Right lobe of liver (tissue), 6 donors: ENCODE measurements around the gene BTG1. TPM values are rescaled to one million over a fixed set of nuclear protein-coding genes. Genes with fewer than 3 reads are reported as not detected.
A peak's percentile ranks its signal among the peaks of the same experiment; 100 is the strongest.

ENCODE experiments used
- ATAC-seq, 4 donors: fragments of 200-7000 bp; cut with Tn5 transposase; one replicate each; pipeline ENCODE4 v1.9.1; 2020; ENCODE audit warnings: mild to moderate bottlenecking in 4 of 4, moderate library complexity in 4 of 4
- DNase-seq, 3 donors: peaks; one replicate each; pipeline ENCODE4 v3.0.0-alpha.2; 2020
- H3K27ac ChIP-seq, 3 donors: fragments of 200-600 bp; one replicate each; pipeline ENCODE4 v1.8.0; 2022
- H3K27me3 ChIP-seq, 2 donors: fragments of 200-600 bp; one replicate each; pipeline ENCODE4 v1.8.0; 2022
- H3K36me3 ChIP-seq, 4 donors: fragments of 200-600 bp; sonication (generic) in 1 of 4; one replicate each; pipeline versions ENCODE4 v1.5.1 to v1.8.0; 2017 to 2022; ENCODE audit warnings: control low read depth in 1 of 4
- H3K4me1 ChIP-seq, 4 donors: fragments of 200-600 bp; sonication (generic) in 1 of 4; one replicate each; pipeline versions ENCODE4 v1.5.1 to v1.8.0; 2017 to 2022; ENCODE audit warnings: control low read depth in 1 of 4
- H3K4me3 ChIP-seq, 3 donors: fragments of 200-600 bp; one replicate each; pipeline ENCODE4 v1.8.0; 2022
- H3K9me3 ChIP-seq, 4 donors: fragments of 200-600 bp; sonication (generic) in 1 of 4; one replicate each; pipeline versions ENCODE4 v1.5.1 to v1.8.0; 2017 to 2022; ENCODE audit warnings: control low read depth in 1 of 4
- CTCF ChIP-seq, 4 donors: fragments of 200-600 bp in 3 of 4; fragments of 450-650 bp in 1 of 4; IDR thresholded peaks; one replicate each; pipeline versions ENCODE4 v1.5.1 to v1.8.0; 2016 to 2022; ENCODE audit warnings: antibody characterized with exemption in 4 of 4, mild to moderate bottlenecking in 2 of 4
- POLR2A ChIP-seq: fragments of 450-650 bp; IDR thresholded peaks from one replicate; pipeline ENCODE4 v1.6.1; 2017; ENCODE audit warnings: antibody characterized with exemption, mild to moderate bottlenecking
- WGBS: methylation state at CpG from one replicate; pipeline ENCODE4 v1.1.6; 2018; ENCODE audit warnings: low coverage, low lambda C conversion rate; ENCODE audit not compliant: insufficient coverage; ENCODE audit errors: missing lambda C conversion rate; 5-methylcytosine and 5-hydroxymethylcytosine counted together
- intact Hi-C, 2 donors: fragments of 100-400 bp; cut with DNase I; formaldehyde crosslinking; loops; one replicate each; pipeline versions ENCODE4 v1.11.2 to v1.14.1; 2022
- total RNA-seq, 6 experiments: library from RNA; depleted of rRNA in 2 of 6; stranded (reverse); fragments of >200 nt in 2 of 6; fragmentation: NEBNext Ultra II Directional in 3 of 6; extraction: Animal tissue kit (Norgen Biotek cat#: 25700) in 3 of 6; gene quantifications; one replicate each; pipeline versions ENCODE4 v1.1.0 to v1.2.4, GENCODE V29; 2016 to 2023
- donor health status: DM: no; HTN: yes; CAD: no.
- donor health status: DM: no; HTN: no; CAD: no.
- donor health status: DM: no; HTN: no; CAD: no.
- donor health status: DM: no; HTN: yes; CAD: no.
- donor health status: DM: no; HTN: yes; CAD: no.

BTG1 gene
- total RNA-seq, 6 experiments from 2014 or later, result 23.4 to 129 (median 52.8) TPM

GRCh38 chr12:92122941-92123779, 22.5 kb downstream of the BTG1 start:
- H3K27ac ChIP-seq, result no peak overlapping the region
- H3K36me3 ChIP-seq, result no peaks in the 10 kb centered on the region
- DNase-seq, result no peak
- intact Hi-C loops, result no loop called here
- H3K4me3 ChIP-seq, result no peak overlapping the region
- no peaks in the 10 kb centered on the region for H3K27me3 ChIP-seq
- no peaks in the 10 kb centered on the region for H3K9me3 ChIP-seq
- peak in 1 of 4 donors; percentile 12 for ATAC-seq
- TF ChIP-seq POLR2A (no peak), CTCF (IDR thresholded peaks at IDR 0.05) (no peak)
- WGBS, result 98% methylated on average over 4 of the region's 4 CpGs
- peaks cover 0 to 6% (median 0%) of the 10 kb centered on the region in 4 donors for H3K4me1 ChIP-seq

- H3K9me3 ChIP-seq, result no peaks in the 10 kb centered on the region
- H3K4me3 ChIP-seq, result no peak overlapping the region
- no peaks in the 10 kb centered on the region for H3K36me3 ChIP-seq
- peaks cover 0 to 6% (median 0%) of the 10 kb centered on the region in 4 donors for H3K4me1 ChIP-seq
- no peak overlapping the region for H3K27ac ChIP-seq
- intact Hi-C loops, result no loop called here
- H3K27me3 ChIP-seq, result no peaks in the 10 kb centered on the region
- DNase-seq, result no peak
- TF ChIP-seq POLR2A, result no peak
- TF ChIP-seq CTCF (IDR thresholded peaks at IDR 0.05), result no peak
- no peak for ATAC-seq
Observed at GRCh38 chr12:92121826-92122225, 23.8 kb downstream of the BTG1 start.

GRCh38 chr12:92118826-92119536, 26.7 kb downstream of the BTG1 start:
- WGBS, result 28% methylated on average over 2 of the region's 2 CpGs
- Histone ChIP-seq H3K36me3 (no peaks in the 10 kb centered on the region), H3K4me1 (peaks cover 0 to 3% (median 0%) of the 10 kb centered on the region in 4 donors), H3K4me3 (no peak overlapping the region), H3K27ac (peak overlapping the region in 2 of 3 donors; percentile 51 to 52), H3K27me3 (no peaks in the 10 kb centered on the region), H3K9me3 (no peaks in the 10 kb centered on the region)
- ATAC-seq (peak; percentile 55 to 88 (median 80)), DNase-seq (no peak)
- no peak for TF ChIP-seq CTCF (IDR thresholded peaks at IDR 0.05)
- no peak for TF ChIP-seq POLR2A
- intact Hi-C loops, result no loop called here

- intact Hi-C loops, result no loop called here
- no peak for TF ChIP-seq CTCF (IDR thresholded peaks at IDR 0.05)
- no peak for TF ChIP-seq POLR2A
- DNase-seq (no peak), ATAC-seq (no peak)
- Histone ChIP-seq H3K27ac (no peak overlapping the region), H3K36me3 (no peaks in the 10 kb centered on the region), H3K27me3 (no peaks in the 10 kb centered on the region), H3K4me1 (peaks cover 0 to 11% (median 0%) of the 10 kb centered on the region in 4 donors), H3K9me3 (no peaks in the 10 kb centered on the region), H3K4me3 (no peak overlapping the region)
- WGBS, result 100% methylated on average over 2 of the region's 2 CpGs
Observed at GRCh38 chr12:92114834-92115233, 30.8 kb downstream of the BTG1 start.
